CD1c-positive myeloid dendritic cell (primary cell): ENCODE results near the gene PLCB1.
A peak's percentile ranks its signal among the peaks of the same experiment; 100 is the strongest.
"Not testable (repeated sequence)": the region's sequence is repeated elsewhere in the genome, so short reads cannot be mapped to it uniquely, and the experiment has no call there.

Experiments used
- DNase-seq: peaks from one replicate; pipeline ENCODE4 v3.0.0-alpha.2; 2016; ENCODE audit errors: extremely low spot score

The PLCB1 gene

GRCh38 chr20:8334641-8335040 is 202.6 kb downstream of the PLCB1 start:
- no peak for DNase-seq

- no peak for DNase-seq
Observed at GRCh38 chr20:8335059-8335458, 203.0 kb downstream of the PLCB1 start.

GRCh38 chr20:8335495-8336195 is 203.6 kb downstream of the PLCB1 start:
- no peak for DNase-seq

- DNase-seq, result no peak
Observed at GRCh38 chr20:8339349-8339748, 207.3 kb downstream of the PLCB1 start.

- DNase-seq, result no peak
Observed at GRCh38 chr20:8342391-8342790, 210.3 kb downstream of the PLCB1 start.

- no peak for DNase-seq
Observed at GRCh38 chr20:8344106-8344505, 212.0 kb downstream of the PLCB1 start.

GRCh38 chr20:8344631-8345030 is 212.6 kb downstream of the PLCB1 start:
- DNase-seq, result no peak

GRCh38 chr20:8346700-8347270 is 214.7 kb downstream of the PLCB1 start:
- no peak for DNase-seq

- DNase-seq, result not testable (repeated sequence)
Observed at GRCh38 chr20:8350225-8350624, 218.2 kb downstream of the PLCB1 start.

- DNase-seq, result peak; percentile 13
Observed at GRCh38 chr20:8352486-8352885, 220.4 kb downstream of the PLCB1 start.

- DNase-seq, result no peak
Observed at GRCh38 chr20:8353512-8353911, 221.4 kb downstream of the PLCB1 start.

GRCh38 chr20:8355453-8355852 is 223.4 kb downstream of the PLCB1 start:
- no peak for DNase-seq

GRCh38 chr20:8356806-8357205 is 224.7 kb downstream of the PLCB1 start:
- DNase-seq, result peak; percentile 12

GRCh38 chr20:8357703-8358102 is 225.6 kb downstream of the PLCB1 start:
- no peak for DNase-seq

GRCh38 chr20:8360035-8360434 is 228.0 kb downstream of the PLCB1 start:
- DNase-seq, result no peak

GRCh38 chr20:8361006-8361652 is 229.1 kb downstream of the PLCB1 start:
- no peak for DNase-seq

- DNase-seq, result no peak
Observed at GRCh38 chr20:8361779-8362178, 229.7 kb downstream of the PLCB1 start.

- no peak for DNase-seq
Observed at GRCh38 chr20:8362457-8362856, 230.4 kb downstream of the PLCB1 start.

- no peak for DNase-seq
Observed at GRCh38 chr20:8363970-8364733, 232.1 kb downstream of the PLCB1 start.

GRCh38 chr20:8364734-8365078 is 232.6 kb downstream of the PLCB1 start:
- DNase-seq, result no peak

- DNase-seq, result no peak
Observed at GRCh38 chr20:8365634-8366033, 233.6 kb downstream of the PLCB1 start.

GRCh38 chr20:8366303-8366923 is 234.3 kb downstream of the PLCB1 start:
- DNase-seq, result no peak
